Brain microvascular endothelial cell (primary cell): Measurements from ENCODE around the gene LSMEM2.

Experiments
- DNase-seq: peaks from one replicate; pipeline ENCODE4 v3.0.0-alpha.2; 2020
- H3K27ac ChIP-seq: fragments of 250-450 bp; sonication (Bioruptor Pico); 2 replicates; pipeline ENCODE4 v1.5.1; 2020; ENCODE audit warnings: mild to moderate bottlenecking, moderate library complexity
- H3K27me3 ChIP-seq: fragments of 250-450 bp; sonication (Bioruptor Pico); replicated peaks from 2 replicates; pipeline ENCODE4 v1.5.1; 2020; ENCODE audit warnings: mild to moderate bottlenecking
- H3K36me3 ChIP-seq: fragments of 250-450 bp; sonication (Bioruptor Pico); replicated peaks from 2 replicates; pipeline ENCODE4 v1.5.1; 2020; ENCODE audit warnings: mild to moderate bottlenecking
- H3K4me3 ChIP-seq: 2 replicates; pipeline ENCODE4 v1.5.1; 2011; ENCODE audit warnings: low read depth, mild to moderate bottlenecking, control low read depth, low read length, moderate library complexity
- in situ Hi-C: cut with HindIII; loops from 2 replicates; pipeline ENCODE4 v1.10.0; 2017; ENCODE audit warnings: low sequenced_read_pairs, low pct_ligation_motif_present
- TF ChIP-seq, protein P1 (sequence below): IDR thresholded peaks from 2 replicates; pipeline ENCODE4 v1.5.1; 2011; ENCODE audit warnings: low read depth, mild to moderate bottlenecking, moderate library complexity, low read length, control low read depth, inconsistent platforms; ENCODE audit errors: missing control alignments

Gene LSMEM2

DNA sequence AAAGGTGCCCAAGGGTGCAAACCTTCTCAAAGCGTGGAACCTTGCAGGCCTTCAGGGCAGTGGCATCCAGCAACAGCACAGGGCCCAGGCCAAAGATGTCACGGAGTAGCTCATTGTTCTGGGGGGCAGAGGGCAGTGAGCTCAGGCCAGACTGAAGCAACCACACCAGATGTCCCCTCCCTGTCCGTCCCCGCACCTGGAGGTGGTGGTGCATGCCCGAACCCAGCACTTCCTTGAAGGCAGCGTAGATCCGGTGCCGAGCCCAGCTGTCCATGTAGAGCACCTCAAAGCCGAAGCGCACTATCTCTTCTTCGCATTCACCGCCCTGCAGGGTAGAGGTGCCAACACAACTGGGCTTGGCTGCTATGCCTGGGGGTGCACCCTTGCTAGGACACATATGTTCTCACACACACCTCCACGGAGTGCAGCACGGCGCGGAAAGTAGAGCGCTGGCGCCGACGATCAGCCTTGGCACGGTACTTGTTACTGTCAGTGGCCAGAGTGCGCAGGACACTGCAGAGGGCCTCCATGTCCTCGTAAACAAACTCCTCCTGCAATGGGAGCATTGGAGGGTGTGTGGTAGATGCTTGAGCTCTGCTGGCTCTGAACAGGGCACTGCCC, 9.6 kb downstream of the LSMEM2 start:
- in situ Hi-C loops, result no loop called here
- Histone ChIP-seq H3K27me3 (no peaks in the 10 kb centered on the region), H3K36me3 (peaks cover 25% of the 10 kb centered on the region), H3K4me3 (no peak overlapping the region), H3K27ac (no peak overlapping the region)
- no peak for DNase-seq
- TF ChIP-seq, protein P1, sequence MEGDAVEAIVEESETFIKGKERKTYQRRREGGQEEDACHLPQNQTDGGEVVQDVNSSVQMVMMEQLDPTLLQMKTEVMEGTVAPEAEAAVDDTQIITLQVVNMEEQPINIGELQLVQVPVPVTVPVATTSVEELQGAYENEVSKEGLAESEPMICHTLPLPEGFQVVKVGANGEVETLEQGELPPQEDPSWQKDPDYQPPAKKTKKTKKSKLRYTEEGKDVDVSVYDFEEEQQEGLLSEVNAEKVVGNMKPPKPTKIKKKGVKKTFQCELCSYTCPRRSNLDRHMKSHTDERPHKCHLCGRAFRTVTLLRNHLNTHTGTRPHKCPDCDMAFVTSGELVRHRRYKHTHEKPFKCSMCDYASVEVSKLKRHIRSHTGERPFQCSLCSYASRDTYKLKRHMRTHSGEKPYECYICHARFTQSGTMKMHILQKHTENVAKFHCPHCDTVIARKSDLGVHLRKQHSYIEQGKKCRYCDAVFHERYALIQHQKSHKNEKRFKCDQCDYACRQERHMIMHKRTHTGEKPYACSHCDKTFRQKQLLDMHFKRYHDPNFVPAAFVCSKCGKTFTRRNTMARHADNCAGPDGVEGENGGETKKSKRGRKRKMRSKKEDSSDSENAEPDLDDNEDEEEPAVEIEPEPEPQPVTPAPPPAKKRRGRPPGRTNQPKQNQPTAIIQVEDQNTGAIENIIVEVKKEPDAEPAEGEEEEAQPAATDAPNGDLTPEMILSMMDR, result no peak

DNA sequence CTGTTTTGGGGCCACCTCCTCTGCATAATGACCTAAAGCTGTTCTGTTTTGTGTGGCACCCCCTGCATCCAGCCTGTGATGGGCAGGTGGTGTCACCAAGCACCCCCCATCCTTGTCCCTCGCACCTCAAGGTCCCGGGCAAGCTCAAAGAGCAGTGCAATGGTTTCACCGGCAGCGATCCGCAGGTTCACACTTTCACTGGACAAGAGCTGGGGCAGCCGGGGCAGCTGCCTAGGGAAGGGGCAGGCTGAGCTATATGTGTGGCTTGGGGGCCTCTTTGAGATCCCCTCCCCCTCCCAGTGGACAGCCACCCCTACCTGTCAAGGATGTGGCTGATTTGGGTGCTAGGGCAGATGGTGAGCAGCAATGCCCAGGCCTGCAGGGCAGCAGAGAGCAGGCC, 10.2 kb downstream of the LSMEM2 start:
- Histone ChIP-seq H3K36me3 (peaks cover 25% of the 10 kb centered on the region), H3K27me3 (no peaks in the 10 kb centered on the region), H3K27ac (no peak overlapping the region), H3K4me3 (no peak overlapping the region)
- DNase-seq, result no peak
- in situ Hi-C loops, result no loop called here
- TF ChIP-seq, protein P1, result no peak

DNA sequence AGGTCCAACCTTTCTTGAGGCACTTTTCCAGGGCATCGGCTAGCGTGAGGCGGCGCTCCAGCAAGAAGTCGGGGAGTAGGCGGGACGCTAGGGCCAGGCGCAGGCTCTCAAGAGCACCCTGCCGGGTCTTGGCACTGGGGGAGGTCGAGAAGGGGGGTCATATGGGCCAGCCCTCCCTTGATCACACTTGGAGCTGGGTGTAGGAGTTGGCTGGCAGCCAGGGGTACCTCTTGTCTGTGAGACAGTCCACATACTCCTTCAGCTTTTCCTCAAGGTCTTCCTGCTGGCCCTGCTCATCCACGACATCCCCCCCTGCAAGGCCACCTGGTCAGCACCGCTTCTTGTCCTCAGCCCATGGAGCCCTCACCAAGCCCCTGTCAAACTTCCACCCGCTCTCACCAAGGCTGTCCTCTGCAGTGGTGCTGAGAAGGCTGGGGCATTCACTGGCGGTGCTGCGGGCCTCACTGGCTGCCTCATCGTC, 11.3 kb downstream of the LSMEM2 start:
- H3K36me3 ChIP-seq, result peaks cover 25% of the 10 kb centered on the region
- no peaks in the 10 kb centered on the region for H3K27me3 ChIP-seq
- H3K4me3 ChIP-seq, result no peak overlapping the region
- H3K27ac ChIP-seq, result no peak overlapping the region
- TF ChIP-seq, protein P1, result no peak
- in situ Hi-C loops, result no loop called here
- no peak for DNase-seq

DNA sequence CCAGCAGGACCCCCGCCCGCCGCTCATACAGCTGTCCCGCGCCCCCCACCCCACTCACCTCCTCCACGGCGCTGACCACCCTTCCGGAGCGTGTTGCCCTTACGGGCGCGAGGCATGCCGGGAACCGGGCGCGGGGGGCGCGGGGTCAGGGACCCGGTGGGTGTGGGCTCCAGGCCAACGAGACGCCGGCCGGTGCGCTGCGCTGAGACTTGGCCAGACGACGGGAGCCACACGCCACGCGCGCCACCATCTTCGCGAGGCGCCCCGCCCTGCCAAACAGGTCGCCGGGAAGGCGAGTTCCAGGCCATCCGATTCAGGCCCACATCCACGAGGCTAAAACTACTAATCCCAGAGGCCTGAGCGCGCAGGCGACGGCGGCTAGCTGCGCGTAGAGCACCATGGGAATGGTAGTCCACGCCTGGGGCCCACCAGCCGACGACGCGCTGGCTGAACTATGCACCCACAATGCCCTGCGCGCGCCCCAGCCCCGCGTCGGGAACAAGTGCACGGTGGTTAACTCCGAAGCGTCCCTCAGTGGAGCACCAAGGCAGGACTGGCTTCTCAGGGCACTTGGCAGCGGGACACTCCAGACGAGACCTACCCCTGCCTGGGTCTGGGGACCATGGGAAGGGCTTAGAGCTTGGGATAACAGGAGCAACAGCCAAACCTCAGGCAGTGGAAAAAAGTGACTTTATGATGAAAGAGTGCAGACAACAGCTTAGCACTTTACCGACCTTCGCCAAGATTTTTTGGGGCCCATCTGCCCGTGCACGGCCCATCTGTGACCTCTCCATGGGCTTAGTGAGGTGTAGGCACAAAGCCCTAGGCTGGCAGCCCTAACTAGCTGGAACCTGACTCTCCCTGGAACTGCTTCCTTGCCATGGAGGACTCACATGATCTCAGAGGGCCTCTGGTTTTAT, 13.5 kb downstream of the LSMEM2 start, which contains the start of gene IFRD2:
IFRD2 (minus strand) TSS at position 271 of the 920 bp plus-strand sequence; CDS start at position 116, 155 bp downstream.
- no peaks in the 10 kb centered on the region for H3K27me3 ChIP-seq
- peak; percentile 98 for DNase-seq
- TF ChIP-seq, protein P1, result peak; percentile 11
- in situ Hi-C loops, result no loop called here
- H3K4me3 ChIP-seq, result peak within 1 kb of the TSS; percentile 89
- peaks cover 25% of the 10 kb centered on the region for H3K36me3 ChIP-seq
- H3K27ac ChIP-seq, result peak within 1 kb of the TSS; percentile 54

DNA sequence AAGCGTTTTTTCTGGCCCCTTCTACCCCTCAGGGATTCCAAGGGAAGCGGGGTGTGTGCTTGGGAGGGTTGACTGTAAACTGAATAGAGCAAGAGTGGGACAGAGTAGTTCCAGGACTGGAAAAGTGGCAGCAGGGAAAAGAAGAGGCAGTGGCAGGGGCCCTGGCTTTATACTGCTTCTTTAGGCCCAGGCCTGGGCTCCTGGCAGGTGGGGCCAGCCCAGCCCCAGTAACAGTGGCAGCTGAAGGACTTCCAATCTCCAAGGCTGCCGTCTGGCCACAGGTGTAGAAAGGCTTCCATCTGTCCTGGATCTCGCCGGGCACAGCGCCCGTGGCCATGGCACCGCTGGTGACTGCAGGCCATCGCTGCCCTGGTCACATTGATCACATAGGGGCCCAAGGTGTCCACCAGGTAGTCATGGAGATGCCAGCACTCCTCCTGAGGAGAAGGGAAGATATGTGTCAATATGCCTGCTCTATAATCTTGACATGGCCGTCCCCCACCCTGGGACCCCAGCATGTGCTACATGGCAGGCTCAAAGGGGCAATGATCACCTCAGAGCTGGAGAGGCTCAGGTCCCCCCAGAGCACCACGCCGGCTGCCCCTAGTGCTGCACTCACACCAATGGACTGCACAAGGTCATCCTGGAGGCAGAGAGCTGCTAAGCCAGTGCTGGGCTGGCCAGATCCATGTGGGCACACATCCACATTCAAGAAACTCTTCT, 14.4 kb downstream of the LSMEM2 start:
- H3K27ac ChIP-seq, result no peak overlapping the region
- peaks cover 18% of the 10 kb centered on the region for H3K36me3 ChIP-seq
- TF ChIP-seq, protein P1, result no peak
- H3K4me3 ChIP-seq, result no peak overlapping the region
- no peaks in the 10 kb centered on the region for H3K27me3 ChIP-seq
- no peak for DNase-seq
- in situ Hi-C loops, result no loop called here
